WTC11 (cell line): Measurements from ENCODE around the gene TOB2.
"Not testable (repeated sequence)": the region's sequence is repeated elsewhere in the genome, so short reads cannot be mapped to it uniquely, and the experiment has no call there.

ENCODE experiments used
- TEAD1 ChIP-seq: sonication (generic); formaldehyde crosslinking; IDR thresholded peaks from 2 replicates; pipeline ENCODE4 v1.8.0; 2022; ENCODE audit warnings: mild to moderate bottlenecking, missing genetic modification reagents
- TEAD4 ChIP-seq: sonication (generic); formaldehyde crosslinking; IDR thresholded peaks from 2 replicates; pipeline ENCODE4 v1.8.0; 2022; ENCODE audit warnings: mild to moderate bottlenecking, missing genetic modification reagents
- ZNF121 ChIP-seq: sonication (generic); formaldehyde crosslinking; IDR thresholded peaks from 2 replicates; pipeline ENCODE4 v1.8.0; 2023; ENCODE audit warnings: missing genetic modification reagents
- ZNF138 ChIP-seq: sonication (generic); formaldehyde crosslinking; conservative IDR thresholded peaks from 2 replicates; pipeline ENCODE4 v1.8.1; 2022; ENCODE audit warnings: mild to moderate bottlenecking, moderate library complexity, missing genetic modification reagents
- ZNF423 ChIP-seq: fragments of 250-450 bp; sonication (Bioruptor Pico); IDR thresholded peaks from 2 replicates; pipeline ENCODE4 v2.1.2; 2022; ENCODE audit warnings: mild to moderate bottlenecking, moderate library complexity
- TF ChIP-seq, protein P1 (sequence below): sonication (generic); formaldehyde crosslinking; IDR thresholded peaks from 2 replicates; pipeline ENCODE4 v1.8.1; 2022; ENCODE audit warnings: low read depth, missing genetic modification reagents, borderline replicate concordance
- TF ChIP-seq, protein P2 (sequence below): fragments of 200-600 bp; IDR thresholded peaks from 2 replicates; pipeline ENCODE4 v1.8.0; 2022; ENCODE audit warnings: antibody characterized with exemption

DNA sequence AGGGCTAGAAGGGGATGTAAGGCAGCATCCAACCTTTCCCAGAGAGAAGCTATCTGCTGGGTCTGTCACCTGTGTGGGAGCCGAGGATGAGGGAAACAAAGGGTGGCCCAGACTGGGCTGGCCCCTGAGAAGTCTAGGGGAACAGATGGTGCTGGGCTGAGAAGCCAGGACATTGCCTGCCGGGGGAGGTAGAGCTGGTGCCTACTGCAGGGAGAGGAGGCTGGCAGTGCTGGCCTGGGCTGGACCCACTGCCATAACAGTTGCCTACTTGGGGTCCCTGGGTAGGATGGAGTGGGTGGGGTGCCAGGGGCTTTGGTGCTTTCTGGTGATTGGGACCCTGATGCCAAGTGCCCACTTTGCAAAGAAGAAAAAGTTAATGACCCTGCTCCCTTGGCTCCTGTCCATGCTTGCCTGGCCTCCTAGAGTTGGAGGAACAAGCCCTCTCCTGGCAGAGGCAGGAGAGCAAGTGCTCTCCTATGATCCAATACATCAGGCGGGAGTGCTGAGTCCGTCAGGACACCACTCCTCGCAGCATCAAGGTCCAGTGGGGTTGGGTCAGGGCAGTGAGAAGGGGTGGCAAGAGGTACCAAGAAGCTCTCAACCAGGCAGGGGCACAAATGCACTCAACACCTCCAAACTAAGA is 12.1 kb downstream of the TOB2 start:
- TF ChIP-seq ZNF423, TEAD1, ZNF121, ZNF138, TEAD4 (CRISPR knock-in tag): not testable (repeated sequence)
- TF ChIP-seq, protein P1, sequence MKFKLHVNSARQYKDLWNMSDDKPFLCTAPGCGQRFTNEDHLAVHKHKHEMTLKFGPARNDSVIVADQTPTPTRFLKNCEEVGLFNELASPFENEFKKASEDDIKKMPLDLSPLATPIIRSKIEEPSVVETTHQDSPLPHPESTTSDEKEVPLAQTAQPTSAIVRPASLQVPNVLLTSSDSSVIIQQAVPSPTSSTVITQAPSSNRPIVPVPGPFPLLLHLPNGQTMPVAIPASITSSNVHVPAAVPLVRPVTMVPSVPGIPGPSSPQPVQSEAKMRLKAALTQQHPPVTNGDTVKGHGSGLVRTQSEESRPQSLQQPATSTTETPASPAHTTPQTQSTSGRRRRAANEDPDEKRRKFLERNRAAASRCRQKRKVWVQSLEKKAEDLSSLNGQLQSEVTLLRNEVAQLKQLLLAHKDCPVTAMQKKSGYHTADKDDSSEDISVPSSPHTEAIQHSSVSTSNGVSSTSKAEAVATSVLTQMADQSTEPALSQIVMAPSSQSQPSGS (CRISPR knock-in tag): not testable (repeated sequence)
- TF ChIP-seq, protein P2, sequence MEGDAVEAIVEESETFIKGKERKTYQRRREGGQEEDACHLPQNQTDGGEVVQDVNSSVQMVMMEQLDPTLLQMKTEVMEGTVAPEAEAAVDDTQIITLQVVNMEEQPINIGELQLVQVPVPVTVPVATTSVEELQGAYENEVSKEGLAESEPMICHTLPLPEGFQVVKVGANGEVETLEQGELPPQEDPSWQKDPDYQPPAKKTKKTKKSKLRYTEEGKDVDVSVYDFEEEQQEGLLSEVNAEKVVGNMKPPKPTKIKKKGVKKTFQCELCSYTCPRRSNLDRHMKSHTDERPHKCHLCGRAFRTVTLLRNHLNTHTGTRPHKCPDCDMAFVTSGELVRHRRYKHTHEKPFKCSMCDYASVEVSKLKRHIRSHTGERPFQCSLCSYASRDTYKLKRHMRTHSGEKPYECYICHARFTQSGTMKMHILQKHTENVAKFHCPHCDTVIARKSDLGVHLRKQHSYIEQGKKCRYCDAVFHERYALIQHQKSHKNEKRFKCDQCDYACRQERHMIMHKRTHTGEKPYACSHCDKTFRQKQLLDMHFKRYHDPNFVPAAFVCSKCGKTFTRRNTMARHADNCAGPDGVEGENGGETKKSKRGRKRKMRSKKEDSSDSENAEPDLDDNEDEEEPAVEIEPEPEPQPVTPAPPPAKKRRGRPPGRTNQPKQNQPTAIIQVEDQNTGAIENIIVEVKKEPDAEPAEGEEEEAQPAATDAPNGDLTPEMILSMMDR: not testable (repeated sequence)
